ENCODE measurements around the gene TTC16.

The TTC16 gene

GRCh38 chr9:127683723-127684122, 32.2 kb upstream of the TTC16 start:
- no peak overlapping the region for H3K4me3 ChIP-seq (ENCODE audit: low read length in 2 of 2)
- peaks cover 29 to 58% of the 10 kb centered on the region in 2 donors for H3K36me3 ChIP-seq (ENCODE audit: control insufficient read depth in 2 of 2, insufficient read depth in 2 of 2, low read length in 2 of 2)
- H3K27ac ChIP-seq (ENCODE audit: low read length), result no peak overlapping the region

GRCh38 chr9:127684576-127684975, 31.3 kb upstream of the TTC16 start:
- Histone ChIP-seq H3K9me3 (ENCODE audit: control insufficient read depth in 2 of 2, low read length in 2 of 2) (no peaks in the 10 kb centered on the region), H3K4me1 (ENCODE audit: control insufficient read depth, insufficient read depth, low read length) (no peaks in the 10 kb centered on the region)

More at GRCh38 chr9:127683723-127684122, 32.2 kb upstream of the TTC16 start:
- H3K27me3 ChIP-seq (ENCODE audit: control insufficient read depth in 1 of 2, insufficient read depth in 2 of 2, low read length in 2 of 2), result no peaks in the 10 kb centered on the region
- no peak overlapping the region for H3K9ac ChIP-seq (ENCODE audit: low read length in 2 of 2)
- H3K4me1 ChIP-seq (ENCODE audit: control insufficient read depth, insufficient read depth, low read length), result no peaks in the 10 kb centered on the region
- no peaks in the 10 kb centered on the region for H3K9me3 ChIP-seq (ENCODE audit: control insufficient read depth in 2 of 2, low read length in 2 of 2)

GRCh38 chr9:127686461-127687393, 29.2 kb upstream of the TTC16 start:
- peaks cover 16 to 47% of the 10 kb centered on the region in 2 donors for H3K36me3 ChIP-seq (ENCODE audit: control insufficient read depth in 2 of 2, insufficient read depth in 2 of 2, low read length in 2 of 2)
- H3K4me1 ChIP-seq (ENCODE audit: control insufficient read depth, insufficient read depth, low read length), result no peaks in the 10 kb centered on the region
- no peak overlapping the region for H3K9ac ChIP-seq (ENCODE audit: low read length in 2 of 2)
- H3K4me3 ChIP-seq (ENCODE audit: low read length in 2 of 2), result no peak overlapping the region
- H3K27me3 ChIP-seq (ENCODE audit: control insufficient read depth in 1 of 2, insufficient read depth in 2 of 2, low read length in 2 of 2), result no peaks in the 10 kb centered on the region
- H3K27ac ChIP-seq (ENCODE audit: low read length), result no peak overlapping the region
- H3K9me3 ChIP-seq (ENCODE audit: control insufficient read depth in 2 of 2, low read length in 2 of 2), result no peaks in the 10 kb centered on the region

More at GRCh38 chr9:127684576-127684975, 31.3 kb upstream of the TTC16 start:
- Histone ChIP-seq H3K27ac (ENCODE audit: low read length) (no peak overlapping the region), H3K27me3 (ENCODE audit: control insufficient read depth in 1 of 2, insufficient read depth in 2 of 2, low read length in 2 of 2) (no peaks in the 10 kb centered on the region), H3K36me3 (ENCODE audit: control insufficient read depth in 2 of 2, insufficient read depth in 2 of 2, low read length in 2 of 2) (peaks cover 29 to 57% of the 10 kb centered on the region in 2 donors), H3K9ac (ENCODE audit: low read length in 2 of 2) (no peak overlapping the region), H3K4me3 (ENCODE audit: low read length in 2 of 2) (no peak overlapping the region)

GRCh38 chr9:127689329-127690000, 26.4 kb upstream of the TTC16 start:
- Histone ChIP-seq H3K4me3 (ENCODE audit: low read length in 2 of 2) (no peak overlapping the region), H3K27ac (ENCODE audit: low read length) (no peak overlapping the region), H3K9ac (ENCODE audit: low read length in 2 of 2) (no peak overlapping the region), H3K4me1 (ENCODE audit: control insufficient read depth, insufficient read depth, low read length) (no peaks in the 10 kb centered on the region), H3K27me3 (ENCODE audit: control insufficient read depth in 1 of 2, insufficient read depth in 2 of 2, low read length in 2 of 2) (no peaks in the 10 kb centered on the region), H3K9me3 (ENCODE audit: control insufficient read depth in 2 of 2, low read length in 2 of 2) (no peaks in the 10 kb centered on the region), H3K36me3 (ENCODE audit: control insufficient read depth in 2 of 2, insufficient read depth in 2 of 2, low read length in 2 of 2) (peaks cover 5 to 27% of the 10 kb centered on the region in 2 donors)

- H3K9me3 ChIP-seq (ENCODE audit: control insufficient read depth in 2 of 2, low read length in 2 of 2), result no peaks in the 10 kb centered on the region
- no peak overlapping the region for H3K4me3 ChIP-seq (ENCODE audit: low read length in 2 of 2)
- no peak overlapping the region for H3K9ac ChIP-seq (ENCODE audit: low read length in 2 of 2)
- H3K36me3 ChIP-seq (ENCODE audit: control insufficient read depth in 2 of 2, insufficient read depth in 2 of 2, low read length in 2 of 2), result peaks cover 5 to 25% of the 10 kb centered on the region in 2 donors
- no peak overlapping the region for H3K27ac ChIP-seq (ENCODE audit: low read length)
- H3K27me3 ChIP-seq (ENCODE audit: control insufficient read depth in 1 of 2, insufficient read depth in 2 of 2, low read length in 2 of 2), result no peaks in the 10 kb centered on the region
- no peaks in the 10 kb centered on the region for H3K4me1 ChIP-seq (ENCODE audit: control insufficient read depth, insufficient read depth, low read length)
These were observed 25.1 kb upstream of the TTC16 start for GRCh38 chr9:127690735-127691134.

- Histone ChIP-seq H3K9me3 (ENCODE audit: control insufficient read depth in 2 of 2, low read length in 2 of 2) (no peaks in the 10 kb centered on the region), H3K27ac (ENCODE audit: low read length) (no peak overlapping the region), H3K27me3 (ENCODE audit: control insufficient read depth in 1 of 2, insufficient read depth in 2 of 2, low read length in 2 of 2) (no peaks in the 10 kb centered on the region), H3K4me3 (ENCODE audit: low read length in 2 of 2) (no peak overlapping the region), H3K4me1 (ENCODE audit: control insufficient read depth, insufficient read depth, low read length) (no peaks in the 10 kb centered on the region), H3K9ac (ENCODE audit: low read length in 2 of 2) (no peak overlapping the region), H3K36me3 (ENCODE audit: control insufficient read depth in 2 of 2, insufficient read depth in 2 of 2, low read length in 2 of 2) (peaks cover 0 to 17% of the 10 kb centered on the region in 2 donors)
These were observed 23.8 kb upstream of the TTC16 start for GRCh38 chr9:127692071-127692470.

GRCh38 chr9:127693143-127693542, 22.7 kb upstream of the TTC16 start:
- Histone ChIP-seq H3K36me3 (ENCODE audit: control insufficient read depth in 2 of 2, insufficient read depth in 2 of 2, low read length in 2 of 2) (peaks cover 0 to 17% of the 10 kb centered on the region in 2 donors), H3K9ac (ENCODE audit: low read length in 2 of 2) (no peak overlapping the region), H3K27ac (ENCODE audit: low read length) (no peak overlapping the region), H3K27me3 (ENCODE audit: control insufficient read depth in 1 of 2, insufficient read depth in 2 of 2, low read length in 2 of 2) (no peaks in the 10 kb centered on the region), H3K4me1 (ENCODE audit: control insufficient read depth, insufficient read depth, low read length) (no peaks in the 10 kb centered on the region), H3K9me3 (ENCODE audit: control insufficient read depth in 2 of 2, low read length in 2 of 2) (no peaks in the 10 kb centered on the region), H3K4me3 (ENCODE audit: low read length in 2 of 2) (no peak overlapping the region)

GRCh38 chr9:127693697-127694096, 22.2 kb upstream of the TTC16 start:
- H3K9me3 ChIP-seq (ENCODE audit: control insufficient read depth in 2 of 2, low read length in 2 of 2), result no peaks in the 10 kb centered on the region
- no peak overlapping the region for H3K27ac ChIP-seq (ENCODE audit: low read length)
- H3K36me3 ChIP-seq (ENCODE audit: control insufficient read depth in 2 of 2, insufficient read depth in 2 of 2, low read length in 2 of 2), result peaks cover 0 to 17% of the 10 kb centered on the region in 2 donors
- H3K4me3 ChIP-seq (ENCODE audit: low read length in 2 of 2), result no peak overlapping the region
- no peak overlapping the region for H3K9ac ChIP-seq (ENCODE audit: low read length in 2 of 2)
- no peaks in the 10 kb centered on the region for H3K4me1 ChIP-seq (ENCODE audit: control insufficient read depth, insufficient read depth, low read length)
- H3K27me3 ChIP-seq (ENCODE audit: control insufficient read depth in 1 of 2, insufficient read depth in 2 of 2, low read length in 2 of 2), result no peaks in the 10 kb centered on the region

GRCh38 chr9:127694890-127695720, 20.8 kb upstream of the TTC16 start:
- Histone ChIP-seq H3K36me3 (ENCODE audit: control insufficient read depth in 2 of 2, insufficient read depth in 2 of 2, low read length in 2 of 2) (peaks cover 0 to 12% of the 10 kb centered on the region in 2 donors), H3K9me3 (ENCODE audit: control insufficient read depth in 2 of 2, low read length in 2 of 2) (no peaks in the 10 kb centered on the region), H3K9ac (ENCODE audit: low read length in 2 of 2) (no peak overlapping the region), H3K4me3 (ENCODE audit: low read length in 2 of 2) (no peak overlapping the region), H3K27me3 (ENCODE audit: control insufficient read depth in 1 of 2, insufficient read depth in 2 of 2, low read length in 2 of 2) (no peaks in the 10 kb centered on the region), H3K27ac (ENCODE audit: low read length) (no peak overlapping the region), H3K4me1 (ENCODE audit: control insufficient read depth, insufficient read depth, low read length) (peaks cover 11% of the 10 kb centered on the region)

- Histone ChIP-seq H3K36me3 (ENCODE audit: control insufficient read depth in 2 of 2, insufficient read depth in 2 of 2, low read length in 2 of 2) (peaks cover 0 to 4% of the 10 kb centered on the region in 2 donors), H3K4me3 (ENCODE audit: low read length in 2 of 2) (no peak overlapping the region), H3K9me3 (ENCODE audit: control insufficient read depth in 2 of 2, low read length in 2 of 2) (no peaks in the 10 kb centered on the region), H3K27me3 (ENCODE audit: control insufficient read depth in 1 of 2, insufficient read depth in 2 of 2, low read length in 2 of 2) (no peaks in the 10 kb centered on the region), H3K4me1 (ENCODE audit: control insufficient read depth, insufficient read depth, low read length) (peaks cover 12% of the 10 kb centered on the region), H3K9ac (ENCODE audit: low read length in 2 of 2) (peak overlapping the region in 1 of 2 donors; percentile 9), H3K27ac (ENCODE audit: low read length) (no peak overlapping the region)
These were observed 18.3 kb upstream of the TTC16 start for GRCh38 chr9:127697575-127697974.
